Astrocyte of the spinal cord (primary cell): ENCODE results near the gene PSMB5.
A peak's percentile ranks its signal among the peaks of the same experiment; 100 is the strongest.

ENCODE experiments used
- DNase-seq: peaks from one replicate; pipeline ENCODE4 v3.0.0; 2011; ENCODE audit warnings: low read depth, low spot score
- H3K4me3 ChIP-seq: 2 replicates; pipeline ENCODE4 v1.5.1; 2011; ENCODE audit warnings: low read depth, mild to moderate bottlenecking, low read length, moderate library complexity
- in situ Hi-C: cut with HindIII; loops from 2 replicates; pipeline ENCODE4 v1.10.0; 2017; ENCODE audit warnings: low sequenced_read_pairs
- TF ChIP-seq, protein P1 (sequence below): IDR thresholded peaks from 2 replicates; pipeline ENCODE4 v1.5.1; 2012; ENCODE audit warnings: low read depth, mild to moderate bottlenecking, low read length, inconsistent platforms

PSMB5 gene

DNA sequence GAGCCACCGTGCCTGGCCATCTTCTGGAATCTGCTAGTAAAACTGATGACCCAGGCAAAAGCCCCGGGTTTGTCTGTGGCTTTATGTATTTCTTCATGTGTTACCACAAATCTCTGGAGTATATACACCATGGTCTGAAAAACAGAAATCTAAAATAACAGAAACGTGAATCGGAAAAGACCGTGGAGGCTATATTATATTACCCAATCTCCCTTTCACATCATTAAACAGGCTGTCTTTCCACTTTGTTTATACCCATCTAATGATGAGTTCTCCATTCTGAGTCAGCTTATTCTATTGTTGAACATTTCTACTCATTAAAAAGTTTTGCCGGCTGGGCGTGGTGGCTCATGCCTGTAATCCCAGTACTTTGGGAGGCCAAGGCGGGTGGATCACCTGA, 42.8 kb downstream of the PSMB5 start:
- in situ Hi-C loops: no loop called here
- TF ChIP-seq, protein P1, sequence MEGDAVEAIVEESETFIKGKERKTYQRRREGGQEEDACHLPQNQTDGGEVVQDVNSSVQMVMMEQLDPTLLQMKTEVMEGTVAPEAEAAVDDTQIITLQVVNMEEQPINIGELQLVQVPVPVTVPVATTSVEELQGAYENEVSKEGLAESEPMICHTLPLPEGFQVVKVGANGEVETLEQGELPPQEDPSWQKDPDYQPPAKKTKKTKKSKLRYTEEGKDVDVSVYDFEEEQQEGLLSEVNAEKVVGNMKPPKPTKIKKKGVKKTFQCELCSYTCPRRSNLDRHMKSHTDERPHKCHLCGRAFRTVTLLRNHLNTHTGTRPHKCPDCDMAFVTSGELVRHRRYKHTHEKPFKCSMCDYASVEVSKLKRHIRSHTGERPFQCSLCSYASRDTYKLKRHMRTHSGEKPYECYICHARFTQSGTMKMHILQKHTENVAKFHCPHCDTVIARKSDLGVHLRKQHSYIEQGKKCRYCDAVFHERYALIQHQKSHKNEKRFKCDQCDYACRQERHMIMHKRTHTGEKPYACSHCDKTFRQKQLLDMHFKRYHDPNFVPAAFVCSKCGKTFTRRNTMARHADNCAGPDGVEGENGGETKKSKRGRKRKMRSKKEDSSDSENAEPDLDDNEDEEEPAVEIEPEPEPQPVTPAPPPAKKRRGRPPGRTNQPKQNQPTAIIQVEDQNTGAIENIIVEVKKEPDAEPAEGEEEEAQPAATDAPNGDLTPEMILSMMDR: no peak
- H3K4me3 ChIP-seq: no peak overlapping the region
- DNase-seq: no peak

DNA sequence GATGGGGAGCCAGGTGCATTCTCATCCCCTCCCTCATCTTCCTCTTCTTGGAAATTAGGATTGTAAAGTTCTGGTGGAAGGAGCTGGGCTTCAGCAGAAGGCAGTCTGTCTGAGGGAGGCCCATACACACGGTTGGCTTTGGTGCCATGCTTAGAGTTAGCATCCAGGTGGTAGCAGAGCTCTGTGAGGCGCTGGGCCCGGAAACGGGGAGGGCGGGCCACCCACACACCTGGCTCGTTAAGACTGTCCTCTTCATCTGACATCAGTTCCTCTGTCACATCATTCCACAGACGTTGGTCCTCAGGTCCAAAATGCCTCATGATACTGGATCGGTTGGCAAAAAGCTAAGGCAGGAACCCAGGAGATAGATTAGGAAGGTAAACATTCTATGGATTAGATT, 47.4 kb downstream of the PSMB5 start:
- no peak overlapping the region for H3K4me3 ChIP-seq
- in situ Hi-C loops: no loop called here
- TF ChIP-seq, protein P1: no peak
- no peak for DNase-seq

DNA sequence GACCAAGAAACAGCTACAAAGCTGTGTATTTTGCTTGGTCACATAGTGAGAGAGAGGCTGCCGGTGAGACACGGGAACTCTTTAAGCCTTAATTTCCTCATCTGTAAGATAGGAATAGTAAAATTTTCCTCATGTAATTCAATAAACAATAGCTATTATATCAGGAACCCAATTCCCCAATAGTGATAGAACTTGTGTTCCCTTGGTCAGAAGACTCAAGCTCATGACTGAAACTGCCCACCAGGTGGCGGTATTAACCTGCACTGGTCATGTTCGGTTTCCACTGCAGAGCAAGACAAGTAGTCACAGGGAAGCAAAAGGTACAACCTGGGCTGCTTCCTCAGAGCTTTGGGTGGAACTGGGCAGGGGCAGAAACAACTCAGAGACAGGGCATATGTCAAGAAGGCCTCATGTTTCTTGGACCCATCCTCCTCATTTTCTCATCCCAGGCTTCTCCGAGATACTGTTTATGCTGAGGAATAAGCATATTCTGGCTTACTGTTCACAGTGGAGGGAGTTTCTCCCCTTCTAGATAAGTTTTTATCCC, 48.1 kb downstream of the PSMB5 start:
- TF ChIP-seq, protein P1: peak; percentile 83
- peak; percentile 85 for DNase-seq
- in situ Hi-C loops: no loop called here
- no peak overlapping the region for H3K4me3 ChIP-seq

DNA sequence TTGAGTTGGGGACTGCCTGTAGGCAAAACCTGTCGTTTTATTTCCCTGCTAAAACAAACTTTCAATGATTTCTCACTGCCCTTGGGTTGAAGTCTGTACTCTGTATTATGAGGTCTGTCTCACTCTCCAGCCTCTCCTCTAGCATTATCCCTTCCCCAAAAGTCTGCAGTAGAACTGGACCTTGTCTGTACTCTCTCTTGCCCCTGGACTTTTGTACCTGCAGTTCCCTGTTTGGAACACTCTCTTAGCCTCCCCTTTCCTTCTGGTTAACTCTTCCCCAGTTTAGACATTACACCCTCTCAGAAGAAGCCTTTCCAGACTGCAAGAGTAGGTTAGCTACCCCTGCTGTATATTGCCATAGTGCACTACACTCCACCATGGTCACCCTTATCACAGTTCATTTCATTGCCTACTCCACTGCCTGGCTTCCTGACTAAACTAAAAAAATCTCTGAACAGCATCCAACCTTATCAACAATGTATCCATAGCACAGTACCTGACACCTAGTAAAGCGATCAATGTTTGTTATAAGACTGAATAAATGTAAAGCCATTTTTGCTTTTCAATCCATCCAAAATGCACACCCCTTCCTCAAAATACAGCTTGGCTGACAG, 48.7 kb downstream of the PSMB5 start:
- in situ Hi-C loops: no loop called here
- DNase-seq: no peak
- no peak overlapping the region for H3K4me3 ChIP-seq
- TF ChIP-seq, protein P1: no peak

DNA sequence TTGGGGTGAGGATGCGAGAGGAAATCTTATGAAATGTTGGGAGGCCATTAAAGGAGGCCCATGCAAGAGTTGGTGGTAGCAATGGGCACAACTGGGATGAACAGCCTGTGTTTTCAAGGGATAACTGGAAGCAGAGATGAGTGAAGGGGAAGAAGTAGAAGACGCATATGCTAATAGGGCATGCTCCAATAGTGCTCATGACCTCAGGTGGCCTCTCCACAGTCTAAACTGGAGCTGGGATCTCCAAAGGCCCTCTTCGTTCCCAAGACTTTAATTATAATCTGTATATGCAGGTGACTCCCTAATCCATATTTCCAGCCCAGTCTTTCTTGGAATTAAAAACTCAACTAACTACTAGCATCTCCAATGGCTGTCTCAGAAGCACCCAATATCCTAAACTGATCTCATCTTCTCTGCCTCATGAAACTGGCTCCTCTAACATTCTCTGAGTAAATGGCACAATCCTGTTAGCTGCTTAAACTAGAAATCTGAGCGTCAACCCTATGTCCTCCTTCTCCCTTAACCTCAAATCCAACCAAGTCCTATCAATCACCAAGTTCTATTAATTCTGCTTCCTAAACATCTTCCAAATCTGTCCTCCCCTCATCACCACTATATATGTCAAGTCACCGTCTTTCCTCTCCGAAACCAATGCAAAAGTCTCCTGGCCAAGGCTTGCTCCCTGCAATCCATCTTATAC, 49.6 kb downstream of the PSMB5 start:
- in situ Hi-C loops: no loop called here
- TF ChIP-seq, protein P1: no peak
- no peak for DNase-seq
- no peak overlapping the region for H3K4me3 ChIP-seq

DNA sequence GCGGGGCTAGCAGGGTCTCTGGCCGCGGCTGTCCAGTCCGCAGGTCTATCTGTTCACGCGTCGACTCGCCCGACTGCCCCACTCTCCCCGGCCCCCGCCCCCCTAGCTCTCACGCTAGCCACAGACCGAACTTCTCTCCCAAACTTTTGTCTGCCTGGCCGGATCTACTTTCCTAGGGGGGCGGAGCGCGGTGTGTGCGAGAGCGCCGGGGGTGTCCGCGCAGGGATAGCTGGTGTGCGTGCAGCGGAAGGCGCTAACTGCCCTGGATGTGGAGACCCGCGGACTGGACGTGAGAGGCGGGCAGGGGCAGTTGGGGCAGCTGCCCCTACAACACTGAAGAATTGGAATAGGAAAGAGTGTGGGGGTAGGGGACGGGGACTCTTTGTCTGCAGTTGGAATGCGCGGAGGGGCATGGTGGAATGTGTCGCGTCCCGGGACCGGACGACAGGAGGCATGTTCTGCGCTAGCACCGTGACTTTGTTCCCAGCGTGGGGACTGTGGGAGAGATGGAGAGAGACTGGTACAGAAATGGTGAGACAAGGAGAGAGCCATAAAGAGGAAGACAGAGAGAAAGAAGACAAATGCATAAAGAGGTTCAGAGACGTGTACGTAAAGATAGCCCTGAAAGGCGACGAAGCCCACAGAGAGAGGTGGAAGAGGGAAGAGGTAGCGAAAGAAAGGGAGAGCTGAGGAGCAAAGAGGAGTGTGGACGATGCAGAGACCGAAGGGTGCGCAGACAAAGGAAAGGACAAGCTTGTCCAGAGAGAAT, 52.0 kb downstream of the PSMB5 start, which contains the start of gene AJUBA:
Gene AJUBA, minus strand, starts transcription at position 75 of the 769 bp plus-strand sequence. CDS start 285 bp downstream, outside the sequence.
- in situ Hi-C loops: no loop called here
- peak within 1 kb of the TSS; percentile 88 for H3K4me3 ChIP-seq
- peak; percentile 93 for DNase-seq
- TF ChIP-seq, protein P1: no peak
